IMR-90 (cell line): ENCODE data around the gene PPP1R12C. TPM values are rescaled to one million over a fixed set of nuclear protein-coding genes. Genes with fewer than 3 reads are reported as not detected.
A peak's percentile ranks its signal among the peaks of the same experiment; 100 is the strongest.

Source experiments
- ATAC-seq: fragments of 200-7000 bp; cut with Tn5 transposase; 2 replicates; pipeline ENCODE4 v1.9.1; 2020; ENCODE audit warnings: low read depth, mild to moderate bottlenecking, moderate library complexity
- BruUV-seq: library from RNA; stranded (reverse); fragments of 400-500 nt; replicated peaks from 2 replicates; lab custom pipeline; 2021; lab: Mats Ljungman, UMichigan
- CTCF ChIA-PET: fragments of 300-600 bp; formaldehyde crosslinking; extraction: SDS; loops from one replicate; lab custom pipeline; 2021; ENCODE audit warnings: antibody characterized with exemption; lab: Yijun Ruan, JAX
- POLR2A ChIA-PET: fragments of 300-600 bp; sonication (Branson Sonifier 250); formaldehyde crosslinking; loops from one replicate; lab custom pipeline; 2022; ENCODE audit warnings: antibody characterized with exemption; ENCODE audit not compliant: unreplicated experiment; lab: Charles Lee
- DNase-seq: peaks from one replicate; pipeline ENCODE4 v3.0.0; 2013
- H2AFZ ChIP-seq: replicated peaks from 2 replicates; pipeline ENCODE3; 2013; ENCODE audit warnings: low read length, mild to moderate bottlenecking; ENCODE audit not compliant: poor library complexity
- H2AK5ac ChIP-seq: 2 replicates; pipeline ENCODE4 v1.6.1; 2013; ENCODE audit warnings: low read depth, low read length, inconsistent platforms
- H2AK9ac ChIP-seq: replicated peaks from 2 replicates; pipeline ENCODE3; 2013; ENCODE audit warnings: mild to moderate bottlenecking, low read depth, low read length, moderate library complexity; ENCODE audit not compliant: poor library complexity
- H2BK120ac ChIP-seq: 2 replicates; pipeline ENCODE4 v1.6.1; 2013; ENCODE audit warnings: low read depth, low read length, inconsistent platforms
- H2BK15ac ChIP-seq: 3 replicates; pipeline ENCODE4 v1.6.1; 2013; ENCODE audit warnings: low read depth, low read length, inconsistent platforms
- H2BK20ac ChIP-seq: 2 replicates; pipeline ENCODE4 v1.6.1; 2013; ENCODE audit warnings: low read depth, mild to moderate bottlenecking, inconsistent platforms, low read length, moderate library complexity
- H2BK5ac ChIP-seq: 2 replicates; pipeline ENCODE4 v1.6.1; 2013; ENCODE audit warnings: mild to moderate bottlenecking, low read depth, low read length, inconsistent platforms; ENCODE audit not compliant: poor library complexity, severe bottlenecking
- H3K14ac ChIP-seq: replicated peaks from 2 replicates; pipeline ENCODE4 v1.6.1; 2013; ENCODE audit warnings: low read depth, low read length, inconsistent platforms
- H3K18ac ChIP-seq: 2 replicates; pipeline ENCODE4 v1.6.1; 2013; ENCODE audit warnings: low read depth, low read length, control low read depth
- H3K23ac ChIP-seq: 2 replicates; pipeline ENCODE4 v1.6.1; 2013; ENCODE audit warnings: low read depth, low read length, inconsistent platforms
- H3K27ac ChIP-seq: 2 replicates; pipeline ENCODE4 v1.5.1; 2013; ENCODE audit warnings: mild to moderate bottlenecking, control low read depth, low read length; ENCODE audit not compliant: insufficient read depth
- H3K27me3 ChIP-seq: 2 replicates; pipeline ENCODE4 v1.6.1; 2013; ENCODE audit warnings: low read length; ENCODE audit not compliant: control insufficient read depth, insufficient read depth
- H3K36me3 ChIP-seq: 2 replicates; pipeline ENCODE4 v1.6.1; 2013; ENCODE audit warnings: low read length, mixed read lengths; ENCODE audit not compliant: control insufficient read depth, insufficient read depth
- H3K4ac ChIP-seq: 2 replicates; pipeline ENCODE4 v1.6.1; 2013; ENCODE audit warnings: low read depth, low read length, inconsistent platforms
- H3K4me1 ChIP-seq: 2 replicates; pipeline ENCODE4 v1.6.1; 2013; ENCODE audit warnings: low read length, mixed read lengths; ENCODE audit not compliant: control insufficient read depth, insufficient read depth
- H3K4me2 ChIP-seq: 2 replicates; pipeline ENCODE4 v1.6.1; 2013; ENCODE audit warnings: low read depth, mild to moderate bottlenecking, control low read depth, low read length, moderate library complexity
- H3K4me3 ChIP-seq: 2 replicates; pipeline ENCODE4 v1.5.1; 2013; ENCODE audit warnings: low read depth, mild to moderate bottlenecking, control low read depth, low read length, moderate library complexity; ENCODE audit not compliant: insufficient read depth
- H3K56ac ChIP-seq: 2 replicates; pipeline ENCODE4 v1.6.1; 2013; ENCODE audit warnings: low read length, inconsistent platforms; ENCODE audit not compliant: insufficient read depth; ENCODE audit errors: extremely low read depth
- H3K79me1 ChIP-seq, 2 experiments: 2 replicates each; pipeline ENCODE4 v1.6.1; 2013; ENCODE audit warnings: low read length in 2 of 2, inconsistent platforms in 1 of 2, low read depth in 1 of 2
- H3K9ac ChIP-seq: 2 replicates; pipeline ENCODE4 v1.6.1; 2013; ENCODE audit warnings: low read depth, low read length, control low read depth
- H3K9me1 ChIP-seq: 2 replicates; pipeline ENCODE4 v1.6.1; 2013; ENCODE audit warnings: low read length, inconsistent platforms; ENCODE audit not compliant: insufficient read depth
- H3K9me3 ChIP-seq: 2 replicates; pipeline ENCODE4 v1.6.1; 2013; ENCODE audit warnings: low read length; ENCODE audit not compliant: control insufficient read depth, insufficient read depth
- H4K20me1 ChIP-seq: 2 replicates; pipeline ENCODE4 v1.6.1; 2013; ENCODE audit warnings: low read length, inconsistent platforms; ENCODE audit not compliant: insufficient read depth
- H4K5ac ChIP-seq: 2 replicates; pipeline ENCODE4 v1.6.1; 2013; ENCODE audit warnings: mild to moderate bottlenecking, low read depth, low read length, control low read depth
- H4K8ac ChIP-seq, 2 experiments: 2 replicates each; pipeline ENCODE4 v1.6.1; 2013; ENCODE audit warnings: low read depth in 2 of 2, low read length in 2 of 2, control low read depth in 1 of 2, inconsistent platforms in 1 of 2
- H4K91ac ChIP-seq: 2 replicates; pipeline ENCODE4 v1.6.1; 2013; ENCODE audit warnings: low read depth, low read length, inconsistent platforms; ENCODE audit not compliant: insufficient read depth
- CEBPB ChIP-seq: IDR thresholded peaks from 2 replicates; pipeline ENCODE4 v1.6.1; 2012; ENCODE audit warnings: low read depth, low read length, improper control_type of control experiment
- CHD1 ChIP-seq: IDR thresholded peaks from 2 replicates; pipeline ENCODE4 v1.6.1; 2012; ENCODE audit warnings: low read depth, low read length, improper control_type of control experiment
- CTCF ChIP-seq: conservative IDR thresholded peaks from 2 replicates; pipeline ENCODE4 v1.5.1; 2012; ENCODE audit warnings: mild to moderate bottlenecking, low read depth, low read length, improper control_type of control experiment
- ELK1 ChIP-seq: fragments of 150-350 bp; IDR thresholded peaks from 2 replicates; pipeline ENCODE4 v1.6.1; 2016; ENCODE audit warnings: low read depth, mild to moderate bottlenecking, low read length, moderate library complexity, borderline replicate concordance
- FOS ChIP-seq: fragments of 150-350 bp; IDR thresholded peaks from 2 replicates; pipeline ENCODE4 v1.6.1; 2016; ENCODE audit warnings: low read depth, low read length
- MAFK ChIP-seq: IDR thresholded peaks from 2 replicates; pipeline ENCODE4 v1.6.1; 2012; ENCODE audit warnings: low read depth, low read length, improper control_type of control experiment
- MAZ ChIP-seq: IDR thresholded peaks from 2 replicates; pipeline ENCODE4 v1.6.1; 2012; ENCODE audit warnings: low read depth, mild to moderate bottlenecking, low read length, improper control_type of control experiment, moderate library complexity, borderline replicate concordance
- MXI1 ChIP-seq: IDR thresholded peaks from 2 replicates; pipeline ENCODE4 v1.6.1; 2012; ENCODE audit warnings: low read depth, mild to moderate bottlenecking, low read length, moderate library complexity, borderline replicate concordance
- NFE2L2 ChIP-seq: fragments of 150-350 bp; IDR thresholded peaks from 2 replicates; pipeline ENCODE4 v1.6.1; 2016; ENCODE audit warnings: low read depth, mild to moderate bottlenecking, low read length
- POLR2A ChIP-seq: IDR thresholded peaks from 2 replicates; pipeline ENCODE4 v1.6.1; 2012; ENCODE audit warnings: mild to moderate bottlenecking, low read depth, low read length
- RAD21 ChIP-seq: IDR thresholded peaks from 2 replicates; pipeline ENCODE4 v1.6.1; 2012; ENCODE audit warnings: low read length, improper control_type of control experiment
- RCOR1 ChIP-seq: IDR thresholded peaks from 2 replicates; pipeline ENCODE4 v1.6.1; 2012; ENCODE audit warnings: mild to moderate bottlenecking, low read length, improper control_type of control experiment; ENCODE audit not compliant: insufficient replicate concordance
- RFX5 ChIP-seq: IDR thresholded peaks from 2 replicates; pipeline ENCODE4 v1.8.0; 2012; ENCODE audit warnings: low read depth, mild to moderate bottlenecking, low read length, moderate library complexity
- SMC3 ChIP-seq: fragments of 150-350 bp; IDR thresholded peaks from 2 replicates; pipeline ENCODE4 v1.6.1; 2016; ENCODE audit warnings: low read depth, mild to moderate bottlenecking, antibody characterized with exemption, low read length, moderate library complexity
- USF2 ChIP-seq: fragments of 150-350 bp; IDR thresholded peaks from 2 replicates; pipeline ENCODE4 v1.6.1; 2017; ENCODE audit warnings: mild to moderate bottlenecking, antibody characterized with exemption, low read length, low read depth
- WGBS, 2 experiments: methylation state at CpG; one replicate each; pipeline versions ENCODE4 v1.1.5 to v1.1.7; 2013; ENCODE audit warnings: missing lambda C conversion rate in 2 of 2; ENCODE audit not compliant: insufficient read length in 1 of 2; ENCODE audit errors: extremely low coverage in 2 of 2; 5-methylcytosine and 5-hydroxymethylcytosine counted together
- dilution Hi-C: fragments of 300-500 bp; cut with HindIII; formaldehyde crosslinking; loops from one replicate; pipeline ENCODE4 v1.14.3; 2018; ENCODE audit warnings: low sequenced_read_pairs; ENCODE audit not compliant: unreplicated experiment
- in situ Hi-C: fragments of 300-500 bp; cut with MboI; formaldehyde crosslinking; loops from 3 replicates; pipeline ENCODE4 v1.14.3; 2019; ENCODE audit warnings: low sequenced_read_pairs, inconsistent platforms, mixed read lengths
- intact Hi-C: fragments of 100-400 bp; cut with micrococcal nuclease; formaldehyde crosslinking; loops from 2 replicates; pipeline ENCODE4 v1.10.0; 2022
- polyA plus RNA-seq, 3 experiments: library from polyadenylated mRNA; depleted of rRNA; stranded (reverse); fragments of >200 nt; gene quantifications; 2 replicates each; pipeline ENCODE4 v1.2.3, GENCODE V29; 2012; ENCODE audit warnings: low replicate concordance in 1 of 3
- total RNA-seq: library from RNA; depleted of rRNA; stranded (reverse); fragments of >200 nt; gene quantifications from 2 replicates; pipeline ENCODE4 v1.2.3, GENCODE V29; 2012

Gene PPP1R12C
- total and polyA plus RNA-seq, 2 of the 4 experiments (the other 2 are of a cell fraction), result 21.5 to 81.4 TPM

GRCh38 chr19:55095260-55096060, 22.0 kb downstream of the PPP1R12C start:
- no peak overlapping the region for H4K5ac ChIP-seq
- H3K36me3 ChIP-seq, result peaks cover 36% of the 10 kb centered on the region
- H3K9me1 ChIP-seq, result no peaks in the 10 kb centered on the region
- no peak overlapping the region for H2BK5ac ChIP-seq
- dilution Hi-C loops, result no loop called here
- no peak overlapping the region for H2AFZ ChIP-seq
- H2BK120ac ChIP-seq, result no peak overlapping the region
- peaks cover 0 to 16% of the 10 kb centered on the region in 2 experiments; a peak in 3 of 4 replicates for H3K79me1 ChIP-seq
- H3K4me3 ChIP-seq, result no peak overlapping the region
- no peak overlapping the region for H4K91ac ChIP-seq
- H2BK15ac ChIP-seq, result no peak overlapping the region
- H3K4ac ChIP-seq, result no peak overlapping the region
- DNase-seq (no peak), ATAC-seq (peak; percentile 21; the same call in 1 of the 2 replicates)
- H3K9ac ChIP-seq, result no peak overlapping the region
- H3K9me3 ChIP-seq, result no peaks in the 10 kb centered on the region
- H4K20me1 ChIP-seq, result peaks cover 3% of the 10 kb centered on the region
- H3K18ac ChIP-seq, result no peak overlapping the region
- CTCF ChIA-PET, result no interaction called here
- H3K56ac ChIP-seq, result no peak overlapping the region
- BruUV-seq, result no TSS peak
- no peak overlapping the region for H3K27ac ChIP-seq
- intact Hi-C loops, result no loop called here
- H2AK9ac ChIP-seq, result no peak overlapping the region
- H3K27me3 ChIP-seq, result no peaks in the 10 kb centered on the region
- H2AK5ac ChIP-seq, result no peak overlapping the region
- in situ Hi-C loops, result no loop called here
- H4K8ac ChIP-seq, result no peak overlapping the region
- no CpG with 5 or more reads among the region's 23 CpGs for WGBS, 2 experiments
- H3K4me1 ChIP-seq, result no peaks in the 10 kb centered on the region
- no peak overlapping the region for H3K4me2 ChIP-seq
- H2BK20ac ChIP-seq, result no peak overlapping the region
- H3K23ac ChIP-seq, result no peak overlapping the region
- POLR2A ChIA-PET, result no interaction called here
- H3K14ac ChIP-seq, result no peak overlapping the region
- TF ChIP-seq RAD21, result no peak
- no peak for TF ChIP-seq CTCF
- TF ChIP-seq FOS, result no peak
- TF ChIP-seq USF2, result no peak
- no peak for TF ChIP-seq CEBPB
- no peak for TF ChIP-seq MAZ
- TF ChIP-seq MAFK, result no peak
- no peak for TF ChIP-seq SMC3
- TF ChIP-seq RFX5, result no peak
- no peak for TF ChIP-seq RCOR1
- no peak for TF ChIP-seq CHD1
- no peak for TF ChIP-seq MXI1
- no peak for TF ChIP-seq NFE2L2
- no peak for TF ChIP-seq ELK1
- no peak for TF ChIP-seq POLR2A
